HepG2 (cell line): ENCODE measurements around the gene KIF1C. TPM values are rescaled to one million over a fixed set of nuclear protein-coding genes. Genes with fewer than 3 reads are reported as not detected.
A peak's percentile ranks its signal among the peaks of the same experiment; 100 is the strongest.

Experiments used
- AKAP8 ChIP-seq: sonication (generic); formaldehyde crosslinking; IDR thresholded peaks from 2 replicates; pipeline ENCODE4 v1.5.1; 2020; ENCODE audit warnings: mild to moderate bottlenecking, missing genetic modification reagents
- GATA4 ChIP-seq: sonication (generic); IDR thresholded peaks from 2 replicates; pipeline ENCODE4 v1.6.1; 2016; ENCODE audit warnings: antibody characterized with exemption, low read depth, borderline replicate concordance
- NFKBIZ ChIP-seq: IDR thresholded peaks from 2 replicates; pipeline ENCODE4 v1.6.1; 2018; ENCODE audit warnings: missing genetic modification reagents, missing compliant biosample characterization
- PAF1 ChIP-seq: IDR thresholded peaks from 2 replicates; pipeline ENCODE4 v1.6.1; 2016; ENCODE audit warnings: missing genetic modification reagents, missing compliant biosample characterization
- PRMT3 ChIP-seq: sonication (generic); formaldehyde crosslinking; IDR thresholded peaks from 2 replicates; pipeline ENCODE4 v1.8.1; 2022; ENCODE audit warnings: low read depth, mild to moderate bottlenecking, moderate library complexity, missing genetic modification reagents, borderline replicate concordance
- SETDB1 ChIP-seq: sonication (generic); formaldehyde crosslinking; IDR thresholded peaks from 2 replicates; pipeline ENCODE4 v1.5.1; 2020; ENCODE audit warnings: missing genetic modification reagents, mild to moderate bottlenecking, borderline replicate concordance
- SNAI1 ChIP-seq: sonication (generic); formaldehyde crosslinking; IDR thresholded peaks from 2 replicates; pipeline ENCODE4 v1.5.0; 2020; ENCODE audit warnings: mild to moderate bottlenecking, missing genetic modification reagents, borderline replicate concordance
- TCF12 ChIP-seq, 2 experiments: fragments of 450-650 bp in 1 of 2; sonication (generic) in 1 of 2; formaldehyde crosslinking in 1 of 2; IDR thresholded peaks; 2 replicates each; pipeline versions ENCODE4 v1.6.1 to v1.8.0; 2017 to 2022; ENCODE audit warnings: antibody characterized with exemption in 1 of 2, mild to moderate bottlenecking in 1 of 2, missing genetic modification reagents in 1 of 2, moderate library complexity in 1 of 2
- THAP11 ChIP-seq: IDR thresholded peaks from 2 replicates; pipeline ENCODE4 v1.6.1; 2016; ENCODE audit warnings: missing biosample characterization, missing genetic modification reagents
- ZFP1 ChIP-seq: IDR thresholded peaks from 2 replicates; pipeline ENCODE4 v1.6.1; 2016
- ZNF329 ChIP-seq: sonication (generic); formaldehyde crosslinking; IDR thresholded peaks from 2 replicates; pipeline ENCODE4 v1.9.0; 2021; ENCODE audit warnings: low read depth, mild to moderate bottlenecking, missing genetic modification reagents
- ZNF44 ChIP-seq: sonication (generic); formaldehyde crosslinking; IDR thresholded peaks from 2 replicates; pipeline ENCODE4 v1.5.1; 2020; ENCODE audit warnings: mild to moderate bottlenecking, missing genetic modification reagents
- ZNF570 ChIP-seq: sonication (generic); formaldehyde crosslinking; IDR thresholded peaks from 2 replicates; pipeline ENCODE4 v1.4.0; 2020; ENCODE audit warnings: mild to moderate bottlenecking, missing genetic modification reagents, borderline replicate concordance
- ZNF572 ChIP-seq: sonication (generic); formaldehyde crosslinking; IDR thresholded peaks from 2 replicates; pipeline ENCODE4 v1.5.1; 2020; ENCODE audit warnings: mild to moderate bottlenecking, missing genetic modification reagents
- ZNF639 ChIP-seq: conservative IDR thresholded peaks from 2 replicates; pipeline ENCODE4 v1.6.1; 2018; ENCODE audit warnings: missing genetic modification reagents
- ZNF646 ChIP-seq: sonication (generic); formaldehyde crosslinking; IDR thresholded peaks from 2 replicates; pipeline ENCODE4 v1.9.0; 2021; ENCODE audit warnings: mild to moderate bottlenecking, missing genetic modification reagents
- ZNF713 ChIP-seq: sonication (generic); formaldehyde crosslinking; IDR thresholded peaks from 2 replicates; pipeline ENCODE4 v1.4.0; 2020; ENCODE audit warnings: mild to moderate bottlenecking, missing genetic modification reagents
- polyA plus RNA-seq, 8 experiments: library from polyadenylated mRNA; depleted of rRNA in 3 of 8; stranded (reverse) in 7 of 8; unstranded in 1 of 8; fragments of >200 nt; fragmentation: Illumina TruSeq in 4 of 8; extraction: Trizol in 4 of 8; gene quantifications; 2 replicates each; pipeline versions ENCODE4 v1.2.1 to v1.2.3, GENCODE V29; 2011 to 2016; ENCODE audit warnings: low read depth in 4 of 8, missing spikeins in 1 of 8, mixed read lengths in 1 of 8; ENCODE audit not compliant: insufficient read depth in 1 of 8
- total RNA-seq, 5 experiments: library from RNA; depleted of rRNA; stranded (reverse); fragments of >200 nt; fragmentation: Illumina TruSeq; extraction: Trizol; gene quantifications; 2 replicates each; pipeline ENCODE4 v1.2.3, GENCODE V29; 2016; ENCODE audit warnings: low read depth in 1 of 5
- TF ChIP-seq, protein P1 (sequence below): sonication (generic); formaldehyde crosslinking; IDR thresholded peaks from 2 replicates; pipeline ENCODE4 v1.4.0; 2020; ENCODE audit warnings: missing genetic modification reagents, borderline replicate concordance

The KIF1C gene
- total and polyA plus RNA-seq, 2 of the 13 experiments (the other 11 are each of a cell fraction or from before 2014, with no cell fraction given): 70.0 to 104 TPM

GRCh38 chr17:4966844-4967538, 30.8 kb upstream of the KIF1C start (continued):
- TF ChIP-seq ZNF646 (CRISPR knock-in tag): no peak
- TF ChIP-seq, protein P1, sequence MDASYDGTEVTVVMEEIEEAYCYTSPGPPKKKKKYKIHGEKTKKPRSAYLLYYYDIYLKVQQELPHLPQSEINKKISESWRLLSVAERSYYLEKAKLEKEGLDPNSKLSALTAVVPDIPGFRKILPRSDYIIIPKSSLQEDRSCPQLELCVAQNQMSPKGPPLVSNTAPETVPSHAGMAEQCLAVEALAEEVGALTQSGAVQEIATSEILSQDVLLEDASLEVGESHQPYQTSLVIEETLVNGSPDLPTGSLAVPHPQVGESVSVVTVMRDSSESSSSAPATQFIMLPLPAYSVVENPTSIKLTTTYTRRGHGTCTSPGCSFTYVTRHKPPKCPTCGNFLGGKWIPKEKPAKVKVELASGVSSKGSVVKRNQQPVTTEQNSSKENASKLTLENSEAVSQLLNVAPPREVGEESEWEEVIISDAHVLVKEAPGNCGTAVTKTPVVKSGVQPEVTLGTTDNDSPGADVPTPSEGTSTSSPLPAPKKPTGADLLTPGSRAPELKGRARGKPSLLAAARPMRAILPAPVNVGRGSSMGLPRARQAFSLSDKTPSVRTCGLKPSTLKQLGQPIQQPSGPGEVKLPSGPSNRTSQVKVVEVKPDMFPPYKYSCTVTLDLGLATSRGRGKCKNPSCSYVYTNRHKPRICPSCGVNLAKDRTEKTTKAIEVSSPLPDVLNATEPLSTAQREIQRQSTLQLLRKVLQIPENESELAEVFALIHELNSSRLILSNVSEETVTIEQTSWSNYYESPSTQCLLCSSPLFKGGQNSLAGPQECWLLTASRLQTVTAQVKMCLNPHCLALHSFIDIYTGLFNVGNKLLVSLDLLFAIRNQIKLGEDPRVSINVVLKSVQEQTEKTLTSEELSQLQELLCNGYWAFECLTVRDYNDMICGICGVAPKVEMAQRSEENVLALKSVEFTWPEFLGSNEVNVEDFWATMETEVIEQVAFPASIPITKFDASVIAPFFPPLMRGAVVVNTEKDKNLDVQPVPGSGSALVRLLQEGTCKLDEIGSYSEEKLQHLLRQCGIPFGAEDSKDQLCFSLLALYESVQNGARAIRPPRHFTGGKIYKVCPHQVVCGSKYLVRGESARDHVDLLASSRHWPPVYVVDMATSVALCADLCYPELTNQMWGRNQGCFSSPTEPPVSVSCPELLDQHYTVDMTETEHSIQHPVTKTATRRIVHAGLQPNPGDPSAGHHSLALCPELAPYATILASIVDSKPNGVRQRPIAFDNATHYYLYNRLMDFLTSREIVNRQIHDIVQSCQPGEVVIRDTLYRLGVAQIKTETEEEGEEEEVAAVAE (CRISPR knock-in tag): peak; percentile 48
- TF ChIP-seq PAF1 (CRISPR knock-in tag): no peak
- no peak for TF ChIP-seq NFKBIZ (CRISPR knock-in tag)
- TF ChIP-seq SNAI1: no peak
- 0 out of 2 replicates have a peak, but pooled peaks have one; percentile 42 for TF ChIP-seq ZNF572 (CRISPR knock-in tag)
- TF ChIP-seq ZNF329 (CRISPR knock-in tag): no peak
- peak; percentile 75; the same call in 1 of the 2 replicates for TF ChIP-seq THAP11 (CRISPR knock-in tag)
- TF ChIP-seq AKAP8 (CRISPR knock-in tag): no peak
- no peak for TF ChIP-seq ZNF570 (CRISPR knock-in tag)
- TF ChIP-seq ZNF713 (CRISPR knock-in tag): no peak
- no peak for TF ChIP-seq TCF12 (IDR thresholded peaks at IDR 0.05)
- no peak for TF ChIP-seq TCF12 (CRISPR knock-in tag; IDR thresholded peaks at IDR 0.05)
- TF ChIP-seq ZNF639 (CRISPR knock-in tag): no peak
- TF ChIP-seq ZFP1 (CRISPR knock-in tag): no peak
- no peak for TF ChIP-seq GATA4
- no peak for TF ChIP-seq PRMT3 (CRISPR knock-in tag)
- TF ChIP-seq SETDB1 (CRISPR knock-in tag): no peak
- TF ChIP-seq ZNF44: no peak
